H9 (cell line): ENCODE measurements around the gene RSPH3. TPM values are rescaled to one million over a fixed set of nuclear protein-coding genes. Genes with fewer than 3 reads are reported as not detected.

Experiments
- DNase-seq: peaks from one replicate; pipeline ENCODE4 v3.0.0-alpha.2; 2017
- H2AFZ ChIP-seq: one replicate; pipeline ENCODE4 v1.6.1; 2013; ENCODE audit warnings: mild to moderate bottlenecking, low read length, control low read depth, moderate library complexity
- H2AK5ac ChIP-seq: 2 replicates; pipeline ENCODE4 v1.6.1; 2013; ENCODE audit warnings: low read length, control low read depth, mixed read lengths; ENCODE audit not compliant: insufficient read length
- H2BK120ac ChIP-seq: one replicate; pipeline ENCODE4 v1.6.1; 2013; ENCODE audit warnings: low read depth, mild to moderate bottlenecking, low read length, control low read depth, inconsistent platforms; ENCODE audit not compliant: poor library complexity, severe bottlenecking
- H2BK12ac ChIP-seq: 2 replicates; pipeline ENCODE4 v1.6.1; 2013; ENCODE audit warnings: low read length, control low read depth, mixed read lengths, low read depth; ENCODE audit not compliant: insufficient read length
- H2BK15ac ChIP-seq: 2 replicates; pipeline ENCODE4 v1.6.1; 2013; ENCODE audit warnings: low read depth, low read length, control low read depth
- H2BK20ac ChIP-seq: one replicate; pipeline ENCODE4 v1.6.1; 2013; ENCODE audit warnings: low read depth, mild to moderate bottlenecking, low read length, control low read depth, inconsistent platforms; ENCODE audit not compliant: poor library complexity, severe bottlenecking
- H2BK5ac ChIP-seq: 2 replicates; pipeline ENCODE4 v1.6.1; 2013; ENCODE audit warnings: low read length, control low read depth, mixed read lengths; ENCODE audit not compliant: insufficient read length
- H3K14ac ChIP-seq: 2 replicates; pipeline ENCODE4 v1.6.1; 2013; ENCODE audit warnings: low read length, control low read depth; ENCODE audit not compliant: insufficient read depth
- H3K18ac ChIP-seq: 2 replicates; pipeline ENCODE4 v1.6.1; 2013; ENCODE audit warnings: low read depth, mild to moderate bottlenecking, mixed read lengths, low read length, control low read depth; ENCODE audit not compliant: insufficient read length
- H3K23ac ChIP-seq: 2 replicates; pipeline ENCODE4 v1.6.1; 2013; ENCODE audit warnings: low read length, control low read depth, mixed read lengths, low read depth; ENCODE audit not compliant: insufficient read length
- H3K23me2 ChIP-seq: 2 replicates; pipeline ENCODE4 v1.6.1; 2013; ENCODE audit warnings: low read depth, mild to moderate bottlenecking, mixed read lengths, low read length, control low read depth; ENCODE audit not compliant: insufficient read length, poor library complexity, severe bottlenecking
- H3K27ac ChIP-seq: 2 replicates; pipeline ENCODE4 v1.5.1; 2013; ENCODE audit warnings: low read length, control low read depth, mixed read lengths, low read depth; ENCODE audit not compliant: insufficient read length
- H3K27me3 ChIP-seq: 2 replicates; pipeline ENCODE4 v1.6.1; 2013; ENCODE audit warnings: low read length, control low read depth, inconsistent platforms; ENCODE audit not compliant: insufficient read depth
- H3K4ac ChIP-seq: 2 replicates; pipeline ENCODE4 v1.6.1; 2013; ENCODE audit warnings: low read depth, mild to moderate bottlenecking, control low read depth, inconsistent platforms, low read length, moderate library complexity
- H3K4me1 ChIP-seq: 2 replicates; pipeline ENCODE4 v1.6.1; 2013; ENCODE audit warnings: low read length, control low read depth, inconsistent platforms; ENCODE audit not compliant: insufficient read depth
- H3K4me2 ChIP-seq: 2 replicates; pipeline ENCODE4 v1.6.1; 2013; ENCODE audit warnings: low read length, control low read depth, mixed read lengths; ENCODE audit not compliant: insufficient read length, insufficient read depth
- H3K56ac ChIP-seq: 2 replicates; pipeline ENCODE4 v1.6.1; 2013; ENCODE audit warnings: low read depth, mild to moderate bottlenecking, mixed read lengths, low read length, control low read depth; ENCODE audit not compliant: insufficient read length
- H3K79me1 ChIP-seq: 2 replicates; pipeline ENCODE4 v1.6.1; 2013; ENCODE audit warnings: low read depth, mild to moderate bottlenecking, moderate library complexity, low read length, control low read depth, inconsistent platforms; ENCODE audit not compliant: insufficient read depth, poor library complexity, severe bottlenecking
- H3K79me2 ChIP-seq: 2 replicates; pipeline ENCODE4 v1.6.1; 2013; ENCODE audit warnings: low read length, control low read depth, inconsistent platforms; ENCODE audit not compliant: insufficient read depth
- H3K9ac ChIP-seq: 2 replicates; pipeline ENCODE4 v1.6.1; 2013; ENCODE audit warnings: low read length, control low read depth, mixed read lengths; ENCODE audit not compliant: insufficient read length; ENCODE audit errors: extremely low read depth
- H3K9me3 ChIP-seq: one replicate; pipeline ENCODE4 v1.6.1; 2013; ENCODE audit warnings: low read depth, low read length, inconsistent platforms; ENCODE audit not compliant: control insufficient read depth
- H3T11ph ChIP-seq: one replicate; pipeline ENCODE4 v1.6.1; 2013; ENCODE audit warnings: mild to moderate bottlenecking, low read length, control low read depth, inconsistent platforms
- H4K20me1 ChIP-seq: one replicate; pipeline ENCODE4 v1.6.1; 2013; ENCODE audit not compliant: control insufficient read depth, insufficient read length, insufficient read depth
- H4K5ac ChIP-seq: 2 replicates; pipeline ENCODE4 v1.6.1; 2013; ENCODE audit warnings: low read depth, mild to moderate bottlenecking, mixed read lengths, low read length, control low read depth; ENCODE audit not compliant: insufficient read length
- H4K8ac ChIP-seq: replicated peaks from 2 replicates; pipeline ENCODE4 v1.6.1; 2013; ENCODE audit warnings: low read length, control low read depth, mixed read lengths, low read depth; ENCODE audit not compliant: insufficient read length
- H4K91ac ChIP-seq: 2 replicates; pipeline ENCODE4 v1.6.1; 2013; ENCODE audit warnings: low read depth, mild to moderate bottlenecking, moderate library complexity, mixed read lengths, low read length, control low read depth; ENCODE audit not compliant: insufficient read length
- H3K27ac Mint-ChIP-seq, 3 experiments: 2 replicates in 2 of 3; 3 replicates in 1 of 3; pipeline ENCODE4 v1.8.0; 2020 to 2021; ENCODE audit warnings: mixed read lengths in 3 of 3, mild to moderate bottlenecking in 1 of 3, moderate library complexity in 1 of 3
- H3K27me3 Mint-ChIP-seq: 2 replicates; pipeline ENCODE4 v1.8.0; 2021; ENCODE audit warnings: low read depth, mild to moderate bottlenecking, moderate library complexity, mixed read lengths
- H3K36me3 Mint-ChIP-seq, 3 experiments: 2 replicates in 2 of 3; 3 replicates in 1 of 3; pipeline ENCODE4 v1.8.0; 2020 to 2021; ENCODE audit warnings: low read depth in 3 of 3, mixed read lengths in 3 of 3; ENCODE audit not compliant: insufficient read depth in 1 of 3
- H3K4me1 Mint-ChIP-seq, 2 experiments: 2 replicates each; pipeline ENCODE4 v1.8.0; 2020; ENCODE audit warnings: mixed read lengths in 2 of 2
- H3K4me3 Mint-ChIP-seq, 2 experiments: 2 replicates in 1 of 2; 3 replicates in 1 of 2; pipeline ENCODE4 v1.8.0; 2020 to 2021; ENCODE audit warnings: mild to moderate bottlenecking in 2 of 2, mixed read lengths in 2 of 2, moderate library complexity in 1 of 2
- H3K9me3 Mint-ChIP-seq, 2 experiments: 2 replicates in 1 of 2; 3 replicates in 1 of 2; pipeline ENCODE4 v1.8.0; 2020; ENCODE audit warnings: mild to moderate bottlenecking in 2 of 2, mixed read lengths in 2 of 2, moderate library complexity in 1 of 2
- CTCF ChIP-seq: fragments of 200-600 bp; sonication (generic); conservative IDR thresholded peaks from 3 replicates; pipeline ENCODE4 v1.8.0; 2021; ENCODE audit warnings: antibody characterized with exemption, mild to moderate bottlenecking
- WGBS: extraction: QIAGEN DNeasy Blood & Tissue Kit; methylation state at CpG from one replicate; pipeline ENCODE4 v1.1.7; 2013; ENCODE audit warnings: missing lambda C conversion rate, low lambda C conversion rate, mixed read lengths; ENCODE audit not compliant: insufficient read length; ENCODE audit errors: extremely low coverage; 5-methylcytosine and 5-hydroxymethylcytosine counted together
- total RNA-seq: library from RNA; stranded (reverse); gene quantifications from 2 replicates; pipeline ENCODE4 v1.2.1, GENCODE V29; 2021

The RSPH3 gene
- total RNA-seq, 1 experiment from 2014 or later: 2.2 TPM

- Histone ChIP-seq H4K5ac (no peak overlapping the region), H3K18ac (no peak overlapping the region), H3K4ac (no peak overlapping the region), H3T11ph (no peak overlapping the region), H3K9me3 (no peaks in the 10 kb centered on the region), H3K9ac (no peak overlapping the region), H3K23me2 (no peaks in the 10 kb centered on the region), H3K23ac (no peak overlapping the region), H3K4me1 (no peaks in the 10 kb centered on the region), H3K79me2 (no peaks in the 10 kb centered on the region), H4K91ac (no peak overlapping the region), H2AFZ (no peak overlapping the region), H2BK120ac (no peak overlapping the region), H3K27me3 (no peaks in the 10 kb centered on the region), H2BK15ac (no peak overlapping the region), H2BK5ac (no peak overlapping the region), H3K79me1 (no peaks in the 10 kb centered on the region), H2AK5ac (no peak overlapping the region), H2BK20ac (no peak overlapping the region), H4K8ac (no peak overlapping the region), H4K20me1 (no peaks in the 10 kb centered on the region), H3K14ac (no peak overlapping the region), H3K4me2 (no peak overlapping the region), H3K56ac (no peak overlapping the region), H2BK12ac (no peak overlapping the region), H3K27ac (no peak overlapping the region)
- no CpG with 5 or more reads among the region's 3 CpGs for WGBS
- peaks cover 2 to 5% of the 10 kb centered on the region in 2 experiments; a peak in 2 of 4 replicates for H3K4me1 Mint-ChIP-seq
- no peak overlapping the region for H3K4me3 Mint-ChIP-seq
- no peak for DNase-seq
- peaks cover 3 to 9% of the 10 kb centered on the region in 2 experiments; a peak in 4 of 5 replicates for H3K9me3 Mint-ChIP-seq
- no peak for TF ChIP-seq CTCF
- H3K27me3 Mint-ChIP-seq: no peaks in the 10 kb centered on the region
- H3K27ac Mint-ChIP-seq: no peak overlapping the region
- H3K36me3 Mint-ChIP-seq: peaks cover 0 to 8% (median 3%) of the 10 kb centered on the region in 3 experiments; a peak in 2 of 7 replicates
Observed at GRCh38 chr6:158955255-158955654, 44.7 kb downstream of the RSPH3 start.
